HG03442 (cell line): ENCODE measurements around the gene TMEM87B.

Experiments used
- ATAC-seq: cut with Tn5 transposase; IDR thresholded peaks from one replicate; pipeline ENCODE4 v1.9.1; 2021; ENCODE audit warnings: mild to moderate bottlenecking, moderate library complexity; ENCODE audit not compliant: unreplicated experiment

Gene TMEM87B

DNA sequence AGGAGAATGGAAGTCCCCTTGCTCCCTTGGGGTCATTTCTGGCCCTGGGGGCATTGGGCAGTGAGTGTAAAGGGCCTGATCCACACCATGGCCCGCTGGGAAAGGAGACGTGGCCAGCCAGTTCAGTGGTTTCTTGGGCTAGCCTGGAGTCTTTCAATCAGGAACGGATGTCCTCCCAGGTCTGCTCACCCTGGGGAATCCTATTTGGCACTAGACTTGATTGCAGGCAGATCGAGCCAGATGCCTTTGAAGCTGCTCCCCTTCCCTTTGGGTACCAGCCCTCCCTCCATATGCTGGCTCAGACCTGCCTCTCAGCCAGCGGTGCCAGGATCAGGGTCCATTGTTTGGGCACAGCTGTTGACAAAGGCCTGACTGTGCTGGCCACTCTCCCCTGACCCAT is 94.1 kb downstream of the TMEM87B start:
- no peak for ATAC-seq

DNA sequence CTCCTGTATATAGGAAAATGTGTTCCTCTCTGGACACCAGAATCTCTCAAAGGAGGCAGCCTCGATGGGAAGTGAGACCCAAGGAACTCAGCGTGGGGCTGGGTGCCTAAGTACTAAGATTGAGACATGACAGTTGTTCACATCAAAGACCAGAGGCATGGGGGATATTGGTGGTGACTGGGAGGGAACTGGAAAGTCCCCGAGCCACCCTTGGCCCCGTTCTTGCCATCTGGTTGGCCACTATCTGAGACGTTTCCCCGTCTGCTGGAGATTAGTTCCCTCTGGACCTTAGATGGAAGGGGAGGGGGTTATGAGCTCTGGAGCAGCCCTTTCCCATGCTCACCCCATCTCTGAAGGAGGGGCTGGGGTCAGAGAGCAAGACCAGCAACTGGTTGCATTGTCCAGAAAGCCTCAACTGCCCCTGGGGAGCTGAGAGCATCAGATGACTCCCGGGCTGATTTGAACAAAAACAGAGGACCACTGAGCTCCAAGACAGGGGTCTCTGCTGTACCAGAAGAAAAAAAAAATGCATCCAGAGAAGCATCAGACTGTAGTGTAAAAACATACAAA is 94.9 kb downstream of the TMEM87B start:
- no peak for ATAC-seq

DNA sequence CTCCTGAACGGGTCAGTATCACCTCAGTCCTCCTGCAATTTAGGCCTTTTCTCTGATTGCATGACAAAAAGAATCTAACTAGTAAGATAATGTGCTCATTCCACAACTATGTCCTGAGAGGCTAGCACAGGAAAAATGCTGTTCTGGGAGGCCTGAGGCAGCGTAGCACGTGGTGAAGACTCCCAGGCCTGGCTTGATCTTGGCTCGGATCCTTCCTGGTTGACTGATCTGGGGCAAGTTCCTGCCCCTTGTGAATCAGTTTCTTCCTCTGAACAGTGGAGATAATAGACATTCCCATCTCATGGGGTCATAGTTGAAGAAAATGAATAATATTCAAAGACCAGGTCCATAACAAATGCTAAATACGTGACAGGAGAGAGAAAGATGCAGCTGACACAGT is 95.4 kb downstream of the TMEM87B start:
- ATAC-seq = no peak

DNA sequence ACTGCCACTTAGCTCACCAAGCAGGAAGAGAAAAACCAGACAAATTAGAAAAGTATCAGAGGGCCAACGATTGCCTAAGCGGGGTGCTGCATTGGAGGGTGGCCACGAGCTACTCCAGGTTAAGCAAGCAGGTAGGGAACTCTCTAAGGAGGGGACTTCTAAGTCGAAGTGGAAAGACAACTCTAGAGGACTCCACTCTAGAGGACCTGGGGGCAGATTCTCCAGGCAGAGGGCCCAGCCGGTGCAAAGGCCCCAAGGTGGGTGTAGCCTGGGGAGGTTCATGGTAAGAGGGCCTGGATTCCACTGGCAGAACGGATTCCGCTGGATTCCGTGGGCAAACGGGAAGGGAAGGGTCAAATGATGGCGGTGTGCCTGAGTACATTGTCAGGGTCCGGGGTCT is 95.8 kb downstream of the TMEM87B start:
- no peak for ATAC-seq

DNA sequence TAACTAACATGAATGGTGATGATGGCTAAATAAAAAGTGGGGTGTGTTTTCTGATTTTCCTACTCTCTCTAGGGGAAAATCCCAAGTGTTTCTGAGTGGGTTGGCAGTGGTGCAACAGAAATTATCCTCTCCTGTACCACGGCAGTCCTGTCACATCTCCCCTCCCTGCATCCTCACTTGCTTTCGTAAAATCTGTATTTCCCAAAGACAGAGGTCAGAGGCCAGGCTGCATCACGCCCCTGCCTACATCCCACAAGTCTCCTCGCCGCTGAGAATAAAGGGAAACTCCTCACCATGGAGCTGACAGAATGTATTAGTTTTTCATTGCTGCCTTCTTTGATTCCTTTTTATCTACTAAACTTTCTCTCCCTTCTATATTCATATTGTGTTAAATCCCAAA is 96.2 kb downstream of the TMEM87B start:
- no peak for ATAC-seq

DNA sequence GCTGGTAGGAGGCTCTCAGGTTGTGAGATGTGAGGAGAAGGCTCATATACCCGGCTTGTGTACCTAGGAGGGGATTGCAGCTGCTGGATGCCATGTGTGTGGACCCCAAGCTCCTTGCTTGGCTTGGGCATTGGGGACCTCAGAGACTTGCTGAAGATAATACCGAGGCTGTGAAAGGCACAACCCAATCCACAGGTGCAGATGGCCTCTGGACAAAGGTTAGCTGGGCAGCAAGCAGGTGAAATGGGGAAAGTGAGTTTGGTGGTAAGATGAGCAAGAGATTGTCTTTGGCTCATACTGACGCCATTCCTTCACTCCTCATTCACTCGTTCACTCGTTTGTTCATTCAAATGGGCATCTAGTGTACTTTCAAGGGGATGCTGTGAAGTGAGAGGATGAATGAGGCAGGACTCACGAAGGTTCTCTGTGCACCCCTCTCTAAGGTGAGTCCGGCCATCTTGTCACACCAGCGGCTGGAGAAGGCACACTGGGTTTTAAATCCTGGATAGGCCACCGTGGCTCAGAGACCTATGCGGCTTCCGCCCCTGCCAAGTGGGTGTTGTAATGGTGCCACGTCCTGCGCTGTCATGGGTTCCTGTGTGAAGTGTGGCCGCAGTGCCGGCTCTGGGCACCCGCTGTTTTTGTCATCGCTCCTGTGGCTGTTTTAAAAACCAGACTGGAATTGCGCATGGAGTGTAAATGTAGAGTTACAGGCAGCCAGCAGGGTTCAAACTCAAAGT is 96.8 kb downstream of the TMEM87B start:
- no peak for ATAC-seq

DNA sequence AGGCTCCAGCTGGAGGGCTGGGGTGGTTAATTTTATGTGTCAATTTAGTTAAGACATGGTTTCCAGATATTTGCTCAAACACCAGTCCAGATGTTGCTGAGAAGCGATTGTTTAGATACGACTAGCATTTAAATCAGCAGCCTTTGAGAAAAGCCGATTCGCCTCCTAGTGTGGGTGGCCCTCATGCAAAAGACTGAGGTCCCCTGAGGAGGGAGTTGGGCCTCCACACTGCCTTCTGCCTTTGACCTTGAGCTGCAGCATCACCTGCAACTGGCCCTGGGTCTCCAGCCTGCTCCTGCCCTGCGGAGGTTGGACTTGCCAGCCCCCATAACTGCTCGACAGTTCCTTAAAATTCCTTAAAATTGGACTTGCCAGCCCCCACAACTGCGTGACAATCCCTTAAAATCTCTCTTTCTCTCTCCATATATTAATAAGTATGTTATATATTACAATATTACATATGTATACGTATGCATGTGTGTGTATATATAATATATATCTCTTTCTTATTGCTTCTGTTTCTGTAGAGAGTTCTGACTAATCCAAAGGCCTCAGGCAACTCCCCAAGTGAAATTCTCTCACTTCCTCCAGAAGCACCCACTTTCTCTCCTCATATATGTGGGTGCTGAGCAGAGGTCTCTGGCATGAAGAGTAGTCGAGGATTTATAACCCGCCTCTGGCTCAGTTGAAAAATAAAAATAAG is 97.6 kb downstream of the TMEM87B start:
- no peak for ATAC-seq

DNA sequence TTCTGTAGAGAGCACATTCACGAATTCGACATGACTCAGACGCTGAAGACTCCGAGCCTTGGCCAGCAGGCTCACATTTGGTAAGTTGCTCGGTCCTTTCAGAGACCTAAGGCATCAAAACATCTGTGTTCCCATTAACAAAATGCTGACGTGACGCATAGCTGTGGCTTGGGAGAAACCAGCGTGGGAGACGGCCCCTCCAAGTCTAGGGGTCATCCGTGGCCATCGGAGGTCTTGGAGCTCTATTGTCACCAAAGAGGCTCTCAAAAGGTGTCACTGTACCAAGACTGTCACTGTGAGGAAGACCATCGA is 98.1 kb downstream of the TMEM87B start:
- ATAC-seq = no peak

DNA sequence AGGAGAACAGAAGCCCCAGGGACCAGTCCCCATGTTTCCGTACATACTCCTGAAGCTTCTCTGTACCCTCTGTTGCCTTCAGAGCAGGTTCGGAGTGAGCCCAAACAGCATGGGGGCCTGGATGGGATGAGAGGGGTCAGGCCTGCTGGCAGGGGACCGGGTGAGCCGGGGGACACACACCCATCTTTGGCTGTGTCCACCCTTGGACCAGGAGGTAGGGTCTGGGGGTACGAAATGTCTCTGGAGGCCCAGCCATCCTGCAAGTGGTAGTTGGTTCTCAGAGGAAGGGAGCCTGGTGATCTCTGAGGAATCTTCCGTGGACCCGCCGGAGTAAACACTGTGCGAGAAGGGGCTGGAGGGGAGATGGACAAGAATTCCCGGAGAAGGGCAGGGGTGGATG is 98.4 kb downstream of the TMEM87B start:
- ATAC-seq = no peak

DNA sequence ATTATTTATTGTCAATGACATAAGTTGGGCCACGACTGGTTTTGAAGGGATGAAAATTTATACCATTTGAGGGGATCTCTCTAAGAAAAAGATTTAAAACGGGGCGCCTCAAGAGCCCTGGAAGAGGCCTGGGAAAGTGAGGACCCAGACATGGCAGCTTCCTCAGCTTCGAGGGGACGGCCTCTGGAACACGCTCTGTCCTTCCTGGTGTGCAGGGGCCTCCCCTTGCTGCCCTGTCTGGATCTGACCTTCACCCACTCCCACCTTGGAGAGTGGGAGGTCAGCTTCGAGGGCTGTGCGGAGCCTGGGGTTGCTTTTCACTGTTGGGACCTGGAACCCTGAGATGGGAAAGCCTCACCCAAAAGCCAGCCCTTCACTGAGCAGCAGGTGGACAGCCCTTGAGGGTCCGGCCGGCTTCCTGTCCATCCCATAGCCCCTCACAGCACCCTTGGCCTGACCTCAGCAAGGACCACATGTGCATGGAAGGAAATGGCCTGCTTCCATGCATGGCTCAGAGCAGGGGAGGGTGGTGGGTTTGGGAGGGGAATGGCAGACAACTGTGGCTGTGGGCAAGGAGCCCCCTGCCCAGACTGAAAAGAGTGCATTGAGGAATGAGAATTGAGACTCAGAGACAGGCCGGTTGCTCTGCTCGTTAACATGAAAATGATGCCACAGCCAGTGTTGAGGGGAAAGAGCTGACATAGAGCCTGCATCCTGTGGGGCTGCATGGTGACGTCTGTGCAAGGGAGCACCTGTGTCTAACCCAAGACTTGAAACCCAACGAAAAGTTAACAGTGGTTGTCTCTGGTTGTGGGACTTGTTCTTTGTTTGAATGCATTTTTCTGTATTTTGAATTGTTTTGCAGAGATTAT is 99.4 kb downstream of the TMEM87B start:
- no peak for ATAC-seq

DNA sequence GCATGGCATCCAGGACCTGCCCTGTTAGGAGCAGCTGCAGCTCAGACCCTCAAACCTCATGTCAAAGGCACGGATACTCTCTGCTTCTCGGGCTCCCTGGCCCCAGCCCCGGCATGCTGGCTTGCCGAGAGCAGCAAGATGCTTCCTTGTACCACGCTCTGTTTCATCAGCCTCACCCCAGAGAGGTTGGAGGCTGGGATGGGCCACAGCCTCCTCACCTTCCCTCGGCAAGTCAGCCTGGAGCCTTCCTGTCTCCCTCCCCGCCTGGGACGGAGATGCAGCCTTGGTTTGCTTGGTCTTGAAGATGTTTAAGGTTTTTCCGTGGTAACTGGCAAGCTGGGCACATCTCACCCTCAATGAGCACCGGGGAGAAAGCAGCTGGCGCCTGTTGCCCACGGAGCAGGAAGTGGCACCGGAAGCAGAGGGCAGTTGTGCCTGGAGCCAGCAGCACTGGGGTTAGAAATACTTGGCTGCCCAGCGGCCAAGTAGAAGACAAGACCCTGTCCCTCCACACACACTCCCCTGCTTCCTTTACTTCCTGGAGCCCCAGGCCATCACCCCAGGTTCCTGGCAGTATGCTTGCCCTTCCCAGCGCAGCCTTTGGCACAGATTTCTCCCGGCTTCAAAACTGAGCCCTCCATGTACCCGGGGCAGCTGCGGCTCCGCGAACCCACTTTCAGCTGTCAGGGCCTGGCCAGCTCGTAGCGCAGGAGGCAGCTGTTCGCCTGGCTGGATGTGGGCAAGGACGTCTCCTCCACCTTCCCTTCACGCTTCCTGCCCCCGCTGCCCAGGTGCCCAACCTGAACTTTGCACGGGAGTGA is 100.5 kb downstream of the TMEM87B start:
- ATAC-seq = no peak

DNA sequence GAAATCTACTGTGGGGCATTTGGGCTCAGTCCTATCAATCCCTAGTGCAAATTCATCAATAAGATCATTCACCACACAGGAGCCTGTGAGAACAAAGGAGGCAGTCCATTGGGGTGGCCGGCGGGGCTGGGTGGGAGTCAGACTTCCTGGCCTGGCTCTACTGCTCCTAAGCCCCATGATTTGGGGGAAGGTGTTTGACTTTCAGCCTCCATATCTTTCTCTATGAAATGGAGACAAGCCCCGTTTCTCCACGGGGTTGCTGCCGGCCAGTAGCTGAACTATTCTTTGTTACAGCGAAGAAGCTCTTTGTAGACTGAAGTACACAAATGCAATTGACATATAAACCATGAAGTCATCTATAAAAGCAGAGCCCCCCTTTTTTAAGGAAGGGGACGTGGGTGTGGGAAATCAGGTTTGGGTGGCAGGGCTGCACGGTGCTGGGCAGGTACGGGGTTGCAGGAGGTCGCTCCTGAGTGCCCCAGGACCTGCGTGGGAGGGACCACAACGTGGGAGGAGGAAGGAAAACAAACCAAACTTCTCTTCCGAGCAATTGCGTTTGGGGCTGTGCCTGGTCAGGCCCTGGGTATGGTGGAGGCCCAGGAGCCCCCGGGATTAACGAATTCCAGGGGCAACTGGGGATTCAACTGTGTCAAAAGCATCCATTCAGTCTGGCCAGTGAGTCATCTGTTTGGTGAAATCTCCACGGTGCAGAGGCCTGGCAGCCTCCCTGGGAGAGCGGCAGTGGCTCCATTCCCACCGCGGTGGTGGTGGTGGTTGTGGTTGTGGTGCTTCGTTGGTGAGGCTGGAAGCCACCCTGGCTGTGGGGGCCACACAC is 101.3 kb downstream of the TMEM87B start:
- ATAC-seq = no peak

DNA sequence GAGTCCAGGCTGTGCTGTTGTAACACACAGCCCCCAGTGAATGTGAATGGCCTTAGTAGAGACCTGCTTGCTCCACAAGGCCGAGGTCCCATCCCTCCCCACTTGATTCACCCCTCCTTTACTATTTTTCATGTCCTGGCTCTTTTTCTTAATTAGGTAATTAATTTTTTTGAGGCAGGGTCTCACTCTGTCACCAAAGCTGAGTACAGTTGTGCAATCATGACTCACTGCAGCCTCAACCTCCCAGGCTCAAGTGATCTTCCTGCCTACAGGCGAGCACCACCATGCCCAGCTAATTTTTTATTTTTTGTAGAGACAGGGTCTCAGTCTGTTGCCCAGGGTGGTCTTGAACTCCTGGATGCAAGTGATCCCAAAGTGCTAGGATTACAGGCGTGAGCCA is 102.4 kb downstream of the TMEM87B start:
- no peak for ATAC-seq

DNA sequence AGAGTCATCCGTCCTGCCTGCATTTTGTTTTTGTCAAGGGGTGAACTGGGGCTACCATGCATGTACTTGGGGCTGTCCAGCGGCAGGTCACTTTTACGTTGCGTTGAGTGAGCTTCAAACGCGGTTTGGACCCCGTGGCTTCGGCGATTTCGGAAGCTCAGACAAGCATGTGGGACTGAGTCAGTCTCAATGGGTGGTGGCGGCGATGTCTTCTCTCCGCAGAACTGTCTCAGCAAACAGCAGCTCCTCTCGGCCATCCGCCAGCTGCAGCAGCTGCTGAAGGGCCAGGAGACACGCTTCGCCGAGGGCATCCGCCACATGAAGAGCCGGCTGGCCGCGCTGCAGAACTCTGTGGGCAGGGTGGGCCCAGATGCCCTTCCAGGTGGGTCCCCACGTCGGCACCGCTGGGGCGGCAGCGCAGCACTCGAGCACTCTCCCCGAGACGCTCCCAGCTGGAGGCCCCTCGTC is 104.4 kb downstream of the TMEM87B start:
- ATAC-seq = no peak

DNA sequence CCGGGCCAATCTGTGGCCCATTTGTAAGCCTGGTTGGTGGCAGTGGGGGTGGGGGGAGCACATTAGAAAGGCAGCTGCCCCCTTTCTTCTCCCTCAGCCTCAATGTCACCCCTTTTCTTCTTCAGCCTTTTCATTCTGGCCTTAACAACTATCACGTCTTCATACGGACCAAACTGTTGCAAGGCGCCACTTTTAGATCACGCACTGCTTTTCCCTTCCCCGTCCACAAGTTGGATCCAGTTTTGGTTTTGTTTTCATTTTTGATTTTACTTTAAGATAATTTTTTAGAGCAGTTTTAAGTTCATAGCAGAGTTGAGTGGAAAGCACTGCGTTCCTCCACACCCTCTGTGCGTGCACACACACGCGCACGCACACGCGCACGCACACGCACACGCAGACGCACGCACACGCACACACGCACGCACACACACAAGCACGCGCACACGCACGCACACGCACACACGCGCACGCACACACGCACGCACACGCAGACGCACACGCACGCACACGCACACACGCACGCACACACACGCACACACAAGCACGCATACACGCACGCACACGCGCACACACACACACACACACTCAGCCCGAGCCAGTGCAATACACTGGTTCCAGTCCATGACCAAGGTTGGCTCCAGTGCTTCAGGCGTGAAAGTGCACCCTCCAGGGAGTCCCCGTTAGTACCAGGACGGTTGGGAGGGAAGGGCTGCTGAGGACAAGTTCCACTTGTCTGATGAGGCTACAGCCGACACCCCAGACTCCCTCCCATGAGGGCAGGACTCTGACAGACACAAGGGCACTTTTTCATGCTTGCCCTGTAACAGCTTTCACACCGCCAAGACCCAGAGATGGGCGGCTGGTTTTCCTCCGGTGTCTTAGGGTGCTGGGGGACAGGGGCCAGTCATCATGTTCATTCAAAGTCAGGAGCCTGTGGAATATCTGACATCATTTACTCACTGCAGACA is 105.5 kb downstream of the TMEM87B start:
- no peak for ATAC-seq

DNA sequence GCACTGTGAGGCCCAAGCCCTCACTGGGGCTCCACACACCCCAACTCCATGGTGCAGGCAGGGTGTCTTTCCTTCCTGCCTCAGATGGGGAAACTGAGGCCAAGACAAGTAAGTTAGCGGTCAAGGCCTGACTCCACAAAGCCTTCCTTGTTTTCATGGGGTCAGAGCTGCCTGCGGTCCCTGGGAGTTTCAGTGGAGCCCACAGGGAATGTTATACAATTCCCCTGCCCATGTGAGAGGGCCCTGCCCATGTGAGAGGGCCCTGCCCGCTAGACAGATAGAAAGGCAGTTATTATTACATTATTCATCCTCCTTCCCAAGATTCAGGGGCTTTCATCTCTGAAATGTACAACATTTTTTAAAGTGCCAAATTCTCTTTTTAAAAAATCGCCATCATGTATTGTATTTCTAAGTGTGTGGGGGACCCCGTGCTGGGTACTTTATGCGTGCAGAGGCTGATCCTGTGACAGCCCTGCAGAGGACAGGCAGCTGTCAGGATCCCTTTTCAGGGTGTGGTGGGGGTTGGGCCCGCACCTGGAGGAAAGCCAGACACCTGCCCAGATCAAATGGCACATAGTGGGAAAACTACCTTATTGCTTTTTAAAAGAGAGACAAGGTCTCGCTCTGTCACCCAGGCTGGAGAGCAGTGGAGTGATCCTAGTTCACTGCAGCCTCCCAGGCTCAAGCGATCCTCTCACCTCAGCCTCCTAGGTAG is 106.5 kb downstream of the TMEM87B start:
- no peak for ATAC-seq

DNA sequence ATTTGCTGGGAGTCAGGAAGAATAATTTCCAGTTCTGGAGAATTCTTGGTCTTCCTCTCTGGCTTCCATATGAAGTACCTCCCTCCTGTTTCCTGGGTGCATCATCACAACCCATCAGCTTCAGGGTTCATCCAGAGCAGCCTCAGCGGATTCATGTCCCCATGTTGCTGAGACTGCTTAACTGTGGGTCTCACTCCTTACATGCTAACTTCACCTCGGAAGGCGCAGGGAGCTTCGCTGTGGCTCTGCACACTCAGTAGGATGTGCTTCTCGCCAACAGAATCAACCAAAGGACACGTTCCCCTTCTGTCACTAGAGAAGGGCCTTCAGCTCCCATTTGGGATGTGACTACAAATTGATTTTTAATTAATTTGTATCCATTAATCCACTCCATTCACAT is 107.3 kb downstream of the TMEM87B start:
- no peak for ATAC-seq

DNA sequence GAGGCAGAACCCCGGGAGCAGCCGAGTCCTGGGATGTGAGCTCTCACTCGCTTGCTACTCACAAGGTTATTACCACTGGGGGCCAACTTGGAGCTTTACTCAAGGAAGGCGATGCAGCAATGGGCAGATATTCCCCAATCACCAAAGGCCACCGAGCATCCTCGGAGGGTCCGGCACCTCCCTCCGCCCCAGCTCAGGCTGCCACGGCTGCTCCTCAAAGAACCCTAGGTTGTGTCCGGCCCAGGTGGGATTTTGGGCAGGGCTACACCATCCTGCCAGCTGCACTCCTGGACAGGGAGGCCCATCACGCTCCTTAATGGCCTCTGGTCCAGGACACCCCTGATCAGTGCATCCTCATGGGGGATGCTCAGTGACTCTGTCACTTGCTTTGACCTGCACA is 107.9 kb downstream of the TMEM87B start:
- ATAC-seq = no peak
